ENCODE results near the gene FRG2.
"Not testable (repeated sequence)": the region's sequence is repeated elsewhere in the genome, so short reads cannot be mapped to it uniquely, and the experiment has no call there.

Gene FRG2

GRCh38 chr4:190027156-190027555 is at the start of gene FRG2:
Gene FRG2, minus strand, starts transcription at chr4:190027256. Its CDS starts 52 bp downstream, at chr4:190027204.
- DNase-seq, result not testable (repeated sequence)

GRCh38 chr4:190068351-190068750 is 41.3 kb upstream of the FRG2 start:
- DNase-seq, result not testable (repeated sequence)

- not testable (repeated sequence) for DNase-seq
Measured at GRCh38 chr4:190064805-190065204, 37.7 kb upstream of the FRG2 start.

- DNase-seq, result not testable (repeated sequence)
Measured at GRCh38 chr4:190064342-190064741, 37.3 kb upstream of the FRG2 start, which contains the start of gene DBET. Gene DBET, plus strand, starts transcription at chr4:190064502.

GRCh38 chr4:190058997-190059396 is 31.9 kb upstream of the FRG2 start:
- DNase-seq, result not testable (repeated sequence)

- DNase-seq, result not testable (repeated sequence)
Measured at GRCh38 chr4:190049378-190050239, 22.6 kb upstream of the FRG2 start.

- DNase-seq, result not testable (repeated sequence)
Measured at GRCh38 chr4:190047627-190048026, 20.6 kb upstream of the FRG2 start.

GRCh38 chr4:190040873-190041272 is 13.8 kb upstream of the FRG2 start:
- DNase-seq, result not testable (repeated sequence)

- DNase-seq, result peak; percentile 38
Measured at GRCh38 chr4:190037704-190038388, 10.8 kb upstream of the FRG2 start.

GRCh38 chr4:190031264-190031663 is 4.2 kb upstream of the FRG2 start:
- DNase-seq, result not testable (repeated sequence)

GRCh38 chr4:190022614-190023281 is 4.3 kb downstream of the FRG2 start:
- peak; percentile 18 for DNase-seq

GRCh38 chr4:190021973-190022372 is 5.1 kb downstream of the FRG2 start:
- not testable (repeated sequence) for DNase-seq

- DNase-seq, result peak; percentile 51
Measured at GRCh38 chr4:190020790-190021717, 6.0 kb downstream of the FRG2 start.

- not testable (repeated sequence) for DNase-seq
Measured at GRCh38 chr4:190019859-190020463, 7.1 kb downstream of the FRG2 start.

- peak; percentile 5 for DNase-seq
Measured at GRCh38 chr4:190019023-190019858, 7.8 kb downstream of the FRG2 start.

GRCh38 chr4:190018201-190018920 is 8.7 kb downstream of the FRG2 start:
- DNase-seq, result no peak

GRCh38 chr4:190017357-190018200 is 9.5 kb downstream of the FRG2 start:
- DNase-seq, result peak; percentile 5

GRCh38 chr4:190016369-190017289 is 10.4 kb downstream of the FRG2 start:
- no peak for DNase-seq

All from activated CD4-positive, alpha-beta T cell treated with anti-CD3 and anti-CD28 coated beads for 48 hours (primary cell).